ENCODE measurements around the gene SYT14.

DNA sequence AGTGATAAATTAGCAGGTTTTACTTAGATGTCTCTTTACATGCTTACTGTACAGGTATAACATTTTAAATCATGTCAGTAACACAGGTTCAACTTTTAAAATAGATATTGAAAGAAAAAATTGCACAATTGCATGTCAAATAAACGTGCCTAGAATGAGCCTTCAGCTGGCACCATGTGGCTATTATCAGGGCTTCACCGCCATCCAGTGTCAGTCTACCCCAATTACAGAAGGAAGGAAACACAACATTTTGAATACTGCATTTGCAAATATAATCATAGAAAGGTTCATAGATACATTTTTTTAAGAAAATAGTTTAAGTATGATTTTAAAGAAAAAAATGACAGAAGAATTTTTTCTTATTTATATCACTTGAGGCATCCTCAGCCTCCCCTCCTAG lies 247.0 kb downstream of the SYT14 start:
- TF ChIP-seq GATA3 (IDR thresholded peaks at IDR 0.05; ENCODE audit: low read depth, low read length) (no peak), GATA2 (IDR thresholded peaks at IDR 0.05; ENCODE audit: low read depth, low read length) (no peak)

Measured in SH-SY5Y (cell line).